ENCODE measurements around the gene ANTXRL. TPM values are rescaled to one million over a fixed set of nuclear protein-coding genes. Genes with fewer than 3 reads are reported as not detected.
"Not testable (repeated sequence)": the region's sequence is repeated elsewhere in the genome, so short reads cannot be mapped to it uniquely, and the experiment has no call there.

The ANTXRL gene
- total and polyA plus RNA-seq, 2 experiments from 2014 or later = not detected

- Histone ChIP-seq H2AFZ (no peak overlapping the region), H3K4me2 (no peak overlapping the region), H3K9me2 (replicated peaks; ENCODE audit: insufficient read depth) (no peaks in the 10 kb centered on the region), H3K4me1 (ENCODE audit: insufficient read depth) (no peaks in the 10 kb centered on the region), H3K36me3 (replicated peaks; ENCODE audit: insufficient read depth, low read depth) (no peaks in the 10 kb centered on the region), H3K79me2 (no peaks in the 10 kb centered on the region), H3K9me3 (ENCODE audit: low read depth) (no peaks in the 10 kb centered on the region), H3K27me3 (no peaks in the 10 kb centered on the region), H3K27ac (no peak overlapping the region), H4K20me1 (ENCODE audit: insufficient read depth, poor library complexity, severe bottlenecking) (no peaks in the 10 kb centered on the region), H3K4me3 (no peak overlapping the region)
- DNase-seq (ENCODE audit: low spot score) = no peak
- 77% methylated on average over 20 of the region's 20 CpGs for WGBS (ENCODE audit: low lambda C conversion rate, missing lambda C conversion rate)
- TF ChIP-seq EZH2 (IDR thresholded peaks at IDR 0.05; ENCODE audit: borderline replicate concordance) (no peak), CTCF (IDR thresholded peaks at IDR 0.05; ENCODE audit: poor library complexity) (no peak), EZH2phosphoT487 (IDR thresholded peaks at IDR 0.05; ENCODE audit: low read depth, severe bottlenecking, unreplicated experiment) (no peak)
Measured at GRCh38 chr10:46299536-46300369, 13.0 kb downstream of the ANTXRL start.

- WGBS (ENCODE audit: low lambda C conversion rate, missing lambda C conversion rate) = 84% methylated on average over 3 of the region's 3 CpGs
- H3K4me1 ChIP-seq (ENCODE audit: insufficient read depth) = not testable (repeated sequence)
Measured at GRCh38 chr10:46300370-46300711, 13.5 kb downstream of the ANTXRL start.

GRCh38 chr10:46301056-46301645 is 14.4 kb downstream of the ANTXRL start:
- no peaks in the 10 kb centered on the region for H4K20me1 ChIP-seq (ENCODE audit: insufficient read depth, poor library complexity, severe bottlenecking)
- H3K27me3 ChIP-seq = no peaks in the 10 kb centered on the region
- no peaks in the 10 kb centered on the region for H3K4me1 ChIP-seq (ENCODE audit: insufficient read depth)
- H3K79me2 ChIP-seq = no peaks in the 10 kb centered on the region
- H3K36me3 ChIP-seq (replicated peaks; ENCODE audit: insufficient read depth, low read depth) = no peaks in the 10 kb centered on the region
- no peaks in the 10 kb centered on the region for H3K9me2 ChIP-seq (replicated peaks; ENCODE audit: insufficient read depth)
- no peak for DNase-seq (ENCODE audit: low spot score)
- H3K9me3 ChIP-seq (ENCODE audit: low read depth) = no peaks in the 10 kb centered on the region
- no peak overlapping the region for H3K4me2 ChIP-seq
- H3K4me3 ChIP-seq = no peak overlapping the region
- H3K27ac ChIP-seq = no peak overlapping the region
- 97% methylated on average over 5 of the region's 5 CpGs for WGBS (ENCODE audit: low lambda C conversion rate, missing lambda C conversion rate)
- H2AFZ ChIP-seq = no peak overlapping the region
- no peak for TF ChIP-seq CTCF (IDR thresholded peaks at IDR 0.05; ENCODE audit: poor library complexity)
- no peak for TF ChIP-seq EZH2 (IDR thresholded peaks at IDR 0.05; ENCODE audit: borderline replicate concordance)
- TF ChIP-seq EZH2phosphoT487 (IDR thresholded peaks at IDR 0.05; ENCODE audit: low read depth, severe bottlenecking, unreplicated experiment) = no peak

More at GRCh38 chr10:46300370-46300711, 13.5 kb downstream of the ANTXRL start:
- H4K20me1 ChIP-seq (ENCODE audit: insufficient read depth, poor library complexity, severe bottlenecking); H3K4me3 ChIP-seq; H3K36me3 ChIP-seq (replicated peaks; ENCODE audit: insufficient read depth, low read depth); DNase-seq (ENCODE audit: low spot score); H3K27me3 ChIP-seq; H3K9me2 ChIP-seq (replicated peaks; ENCODE audit: insufficient read depth); H2AFZ ChIP-seq; H3K79me2 ChIP-seq; H3K27ac ChIP-seq; H3K9me3 ChIP-seq (ENCODE audit: low read depth); H3K4me2 ChIP-seq: not testable (repeated sequence)

DNA sequence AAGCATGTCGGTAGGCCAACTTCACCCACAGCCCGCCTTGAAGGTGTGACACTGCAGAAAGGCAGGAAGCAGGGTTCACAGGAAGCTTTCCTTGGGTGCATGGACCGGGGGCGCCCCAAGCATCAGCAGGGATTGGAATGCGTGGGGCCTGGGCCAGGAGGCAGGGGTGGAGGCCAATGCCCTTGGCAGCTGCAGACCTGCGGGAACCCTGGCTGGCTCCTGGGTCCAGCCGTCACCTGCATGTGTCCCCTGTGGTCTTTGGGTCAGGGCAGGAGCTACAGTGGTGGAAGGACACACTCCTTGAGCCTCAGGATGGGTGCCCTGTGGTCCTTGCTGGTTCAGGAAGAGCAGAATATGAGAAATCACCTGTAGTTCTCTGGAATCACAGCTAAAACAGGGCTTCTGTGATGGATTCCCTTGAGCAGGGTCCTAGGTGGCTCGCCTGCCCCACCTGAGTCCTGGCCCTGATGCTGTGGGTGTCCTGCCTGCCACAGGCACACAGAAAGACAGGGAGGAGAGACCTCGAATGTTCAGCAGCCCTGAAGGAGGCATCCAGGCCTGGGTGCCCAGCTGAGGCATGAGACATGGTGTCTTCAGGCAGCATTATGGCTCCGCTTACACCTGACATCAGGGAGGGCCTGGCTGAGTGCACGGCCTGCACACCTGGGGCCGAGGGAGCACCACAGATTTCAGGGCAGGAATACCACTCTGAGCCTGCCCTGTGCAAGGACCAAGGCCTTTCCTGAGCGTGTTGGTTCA is 15.1 kb downstream of the ANTXRL start:
- DNase-seq (ENCODE audit: low spot score) = no peak
- Histone ChIP-seq H3K79me2 (no peaks in the 10 kb centered on the region), H3K9me3 (ENCODE audit: low read depth) (no peaks in the 10 kb centered on the region), H3K36me3 (replicated peaks; ENCODE audit: insufficient read depth, low read depth) (no peaks in the 10 kb centered on the region), H3K4me1 (ENCODE audit: insufficient read depth) (no peaks in the 10 kb centered on the region), H3K27me3 (no peaks in the 10 kb centered on the region), H3K4me2 (no peak overlapping the region), H4K20me1 (ENCODE audit: insufficient read depth, poor library complexity, severe bottlenecking) (no peaks in the 10 kb centered on the region), H3K9me2 (replicated peaks; ENCODE audit: insufficient read depth) (no peaks in the 10 kb centered on the region), H2AFZ (no peak overlapping the region), H3K4me3 (no peak overlapping the region), H3K27ac (no peak overlapping the region)
- WGBS (ENCODE audit: low lambda C conversion rate, missing lambda C conversion rate) = 94% methylated on average over 13 of the region's 13 CpGs
- no peak for TF ChIP-seq CTCF (IDR thresholded peaks at IDR 0.05; ENCODE audit: poor library complexity)
- TF ChIP-seq EZH2phosphoT487 (IDR thresholded peaks at IDR 0.05; ENCODE audit: low read depth, severe bottlenecking, unreplicated experiment) = no peak
- TF ChIP-seq EZH2 (IDR thresholded peaks at IDR 0.05; ENCODE audit: borderline replicate concordance) = no peak

- not testable (repeated sequence) for H3K4me3 ChIP-seq; H3K4me1 ChIP-seq (ENCODE audit: insufficient read depth); H3K9me2 ChIP-seq (replicated peaks; ENCODE audit: insufficient read depth); H3K27me3 ChIP-seq; H3K9me3 ChIP-seq (ENCODE audit: low read depth); H3K79me2 ChIP-seq; H2AFZ ChIP-seq; H3K27ac ChIP-seq; H3K36me3 ChIP-seq (replicated peaks; ENCODE audit: insufficient read depth, low read depth); H3K4me2 ChIP-seq; H4K20me1 ChIP-seq (ENCODE audit: insufficient read depth, poor library complexity, severe bottlenecking); DNase-seq (ENCODE audit: low spot score)
- 95% methylated on average over 5 of the region's 5 CpGs for WGBS (ENCODE audit: low lambda C conversion rate, missing lambda C conversion rate)
Measured at GRCh38 chr10:46302765-46303352, 16.1 kb downstream of the ANTXRL start.
